Adrenal gland (tissue), 5 donors: ENCODE data around the gene SORL1.

Source experiments
- CTCF ChIP-seq, 6 experiments: fragments of 450-650 bp in 4 of 6; fragments of 200-600 bp in 2 of 6; sonication (generic) in 1 of 6; IDR thresholded peaks; 1 replicate in 5 of 6; 2 replicates in 1 of 6; pipeline versions ENCODE4 v1.5.1 to v1.8.0; 2016 to 2021; ENCODE audit warnings: antibody characterized with exemption in 6 of 6, mild to moderate bottlenecking in 2 of 6, moderate library complexity in 1 of 6
- POLR2A ChIP-seq, 2 donors: fragments of 450-650 bp; IDR thresholded peaks; one replicate each; pipeline ENCODE4 v1.6.1; 2017; ENCODE audit warnings: antibody characterized with exemption in 2 of 2, mild to moderate bottlenecking in 2 of 2, moderate library complexity in 1 of 2
- donor health status: DM: no; HTN: no; CAD: no.

GRCh38 chr11:121631456-121631855 lies 179.3 kb downstream of the SORL1 start:
- TF ChIP-seq CTCF (IDR thresholded peaks at IDR 0.05) (no peak), POLR2A (IDR thresholded peaks at IDR 0.05) (no peak)
